ENCODE measurements around the gene CDKAL1.
"Not testable (repeated sequence)": the region's sequence is repeated elsewhere in the genome, so short reads cannot be mapped to it uniquely, and the experiment has no call there.

The CDKAL1 gene

DNA sequence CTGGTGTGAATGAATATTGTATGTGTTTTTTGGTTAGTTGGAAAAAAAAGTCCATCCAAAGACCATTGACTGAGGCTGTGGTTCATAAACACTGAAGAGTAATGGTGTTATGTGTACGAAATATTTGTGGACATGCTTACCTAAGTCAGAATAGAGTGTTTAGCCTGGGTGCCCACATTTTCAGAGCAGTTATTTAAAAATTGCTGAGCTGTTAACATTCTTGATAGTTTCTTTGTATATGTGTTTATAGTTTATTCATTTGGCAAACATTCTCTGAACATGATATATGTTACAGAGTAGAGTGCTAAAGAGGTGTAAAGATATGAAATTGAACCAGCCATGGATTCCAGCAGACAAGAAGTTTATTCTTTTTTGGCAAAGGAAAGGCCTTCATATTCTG is 20.6 kb downstream of the CDKAL1 start:
- no peak for FAIRE-seq

DNA sequence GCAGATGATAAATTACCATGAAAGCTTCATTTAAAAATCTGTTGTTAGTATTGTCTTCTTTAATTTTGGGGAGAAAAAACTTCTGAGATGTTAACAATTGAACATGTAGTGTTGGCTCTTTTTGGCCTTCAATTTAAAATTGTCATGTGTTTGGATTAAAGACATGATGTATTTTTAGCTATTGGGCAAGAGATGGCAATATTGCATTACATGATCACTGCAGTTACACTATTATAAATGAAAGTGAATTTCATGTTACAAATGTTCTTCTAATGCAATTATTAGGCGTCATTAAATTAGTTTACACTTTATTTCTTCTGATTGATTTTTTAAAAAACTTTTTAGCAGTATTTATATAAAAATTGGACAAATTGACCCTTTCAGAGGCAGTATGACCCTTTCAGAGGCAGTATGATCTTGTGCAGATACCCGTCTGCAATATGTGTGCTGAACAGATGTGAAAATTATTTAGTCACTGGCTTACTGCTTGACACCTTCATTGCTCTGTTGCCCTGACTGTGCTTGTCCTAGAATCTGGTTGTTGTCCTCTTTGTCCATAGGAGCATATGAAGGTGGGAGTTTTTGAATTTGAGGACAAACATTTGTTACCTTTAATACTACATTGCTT is 25.8 kb downstream of the CDKAL1 start:
- FAIRE-seq, result peak; percentile 46

DNA sequence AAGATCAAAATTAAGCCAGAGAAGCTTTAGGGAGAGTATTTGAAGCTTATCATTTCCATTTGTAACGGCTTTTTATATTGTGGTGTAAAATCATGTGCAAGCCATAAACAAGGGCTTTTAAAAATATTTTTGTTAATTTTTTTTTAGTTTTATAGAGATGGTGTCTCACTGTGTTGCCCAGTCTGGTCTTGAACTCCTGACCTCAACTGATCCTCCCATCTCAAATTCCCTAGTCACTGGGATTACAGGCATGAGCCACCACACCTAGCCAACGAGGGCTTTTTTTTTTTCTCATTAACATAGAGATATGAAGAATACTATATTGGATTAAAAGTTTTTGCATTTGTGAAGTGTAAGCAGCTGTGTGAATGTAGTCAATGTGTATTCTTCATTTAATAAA is 29.1 kb downstream of the CDKAL1 start:
- FAIRE-seq, result no peak

DNA sequence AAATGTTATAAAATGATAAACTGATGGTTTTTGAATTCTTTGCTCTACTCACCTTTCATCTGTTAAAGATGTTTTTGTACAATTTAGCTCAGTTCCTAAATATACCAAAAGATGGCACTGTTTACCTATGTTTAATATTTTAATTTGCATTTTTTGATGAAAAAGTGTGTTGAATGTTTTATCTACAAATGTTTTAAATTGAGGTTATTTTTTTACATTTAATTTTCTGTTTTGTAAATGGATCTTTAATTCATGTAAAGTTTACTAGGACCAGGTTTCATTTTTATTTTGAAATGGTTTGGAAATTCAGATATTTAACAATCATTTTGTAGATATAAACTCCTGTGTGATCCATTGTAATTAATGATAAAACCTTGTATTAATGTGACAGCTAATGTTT is 30.0 kb downstream of the CDKAL1 start:
- FAIRE-seq, result peak; percentile 98

DNA sequence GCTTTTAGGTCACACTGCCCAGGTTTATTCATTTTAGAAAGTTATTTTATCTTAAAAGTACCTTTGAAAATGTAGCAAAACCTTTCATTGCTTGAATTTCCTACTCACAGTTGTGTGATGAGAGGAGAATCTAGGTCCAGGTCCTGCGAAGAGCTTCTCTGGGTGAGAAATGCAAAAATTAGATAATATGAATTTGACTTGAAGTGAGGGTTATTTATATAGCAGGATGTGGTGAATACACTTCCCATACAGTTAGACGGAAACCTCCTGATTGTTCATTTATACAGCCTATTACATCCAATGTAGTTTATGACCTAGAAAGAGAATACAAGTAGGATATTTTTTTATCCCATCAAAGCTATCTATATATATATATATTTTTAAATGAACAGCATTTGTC is 30.5 kb downstream of the CDKAL1 start:
- FAIRE-seq, result no peak

DNA sequence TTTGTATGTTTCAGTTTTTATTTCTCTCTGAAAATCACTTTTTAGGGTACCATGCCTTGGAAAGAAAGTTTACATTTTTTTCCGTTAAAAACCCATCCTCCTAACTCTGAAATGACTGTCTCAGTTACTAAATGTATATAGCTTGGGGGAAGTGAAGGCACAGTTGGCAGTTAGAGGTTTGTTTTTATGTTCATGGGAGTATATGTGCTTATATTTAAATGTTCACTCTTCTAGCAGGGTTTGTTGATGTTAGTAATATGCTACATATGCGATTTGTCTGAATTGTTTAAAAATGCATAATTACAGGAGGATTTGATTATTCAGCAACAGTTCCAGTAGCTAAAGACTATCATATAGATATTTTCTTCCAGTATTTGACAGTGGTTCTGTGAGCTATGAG is 31.1 kb downstream of the CDKAL1 start:
- FAIRE-seq, result no peak

DNA sequence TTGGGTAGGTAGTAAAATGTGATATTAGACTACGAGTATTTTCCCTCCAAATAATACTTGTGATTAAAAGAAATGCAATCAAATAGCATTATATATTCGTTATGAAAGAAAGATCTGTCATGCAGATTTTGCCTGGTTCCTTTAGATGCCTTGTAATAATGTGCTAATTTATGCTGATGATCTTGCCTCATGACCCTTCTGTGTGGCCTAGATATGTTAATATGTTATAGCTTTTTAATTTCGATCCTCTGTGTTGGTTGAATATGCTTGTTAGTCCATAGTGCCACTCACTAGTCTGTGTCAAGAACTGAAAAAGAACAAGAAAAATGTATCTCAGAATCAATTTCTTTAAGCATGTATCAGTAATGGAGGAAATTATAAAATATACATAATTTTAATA is 31.9 kb downstream of the CDKAL1 start:
- no peak for FAIRE-seq

DNA sequence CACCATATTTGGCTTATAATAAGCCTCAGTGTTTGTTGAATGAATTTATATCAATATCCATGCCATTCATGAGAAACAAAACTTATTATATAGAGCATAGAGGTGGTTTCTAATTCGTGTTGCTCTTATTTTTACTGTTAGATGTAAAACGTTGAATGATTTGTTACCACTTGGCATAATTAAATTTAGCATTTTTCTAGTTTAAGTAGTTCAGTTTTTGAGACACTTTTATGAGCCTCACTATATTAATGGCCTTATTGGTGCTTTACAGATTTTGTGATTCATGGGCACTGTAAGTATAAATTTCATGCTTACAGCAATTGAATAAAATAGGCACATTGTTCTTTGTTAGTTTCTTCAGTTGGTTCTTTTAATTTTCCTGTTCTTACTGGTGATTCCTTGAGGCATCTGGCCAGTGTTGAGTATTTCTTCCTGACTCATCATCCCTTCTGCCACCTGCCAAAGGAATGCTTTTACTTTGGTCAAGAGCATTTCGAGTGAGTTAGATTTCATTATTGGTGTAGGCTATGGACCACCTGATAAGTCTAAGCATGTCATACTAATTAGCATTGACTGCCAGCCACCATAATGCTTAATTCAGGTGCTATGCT is 34.8 kb downstream of the CDKAL1 start:
- FAIRE-seq, result no peak

DNA sequence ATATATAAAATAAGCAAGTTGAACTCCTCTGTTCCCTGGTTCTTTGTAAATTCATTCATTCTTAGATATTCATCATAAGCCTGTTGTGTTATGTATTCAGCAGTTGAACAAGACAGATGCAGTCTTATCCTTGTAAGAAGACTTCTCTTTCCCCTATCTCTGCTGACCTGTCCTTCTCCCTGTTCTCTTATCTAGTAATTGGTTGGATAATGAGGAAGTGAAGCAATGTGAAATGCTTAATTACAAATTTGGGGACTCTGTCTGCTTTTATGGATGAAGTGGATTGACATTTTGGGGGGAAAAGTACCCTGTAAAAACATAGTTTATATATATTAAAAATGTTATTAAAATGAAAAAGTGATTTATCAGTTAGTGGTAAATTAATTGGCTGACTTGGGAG is 37.0 kb downstream of the CDKAL1 start:
- no peak for FAIRE-seq

DNA sequence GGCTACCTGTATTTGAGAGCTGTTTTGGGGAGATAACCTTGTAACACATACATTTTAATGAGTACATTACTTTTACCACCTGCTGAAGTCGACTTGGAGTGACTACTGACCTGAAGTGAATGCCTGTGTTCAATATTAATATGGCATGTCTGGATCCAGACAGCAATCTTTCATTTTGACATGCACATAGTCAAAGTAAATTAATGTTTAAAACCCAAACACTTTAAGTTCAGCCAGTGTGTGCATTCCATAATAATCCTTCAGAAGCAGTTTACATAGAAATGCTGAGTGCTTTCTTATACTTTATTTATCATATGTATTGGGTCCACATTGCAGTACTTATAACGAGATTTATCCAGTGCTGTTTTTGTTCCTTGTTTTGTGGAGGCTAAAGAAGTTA is 38.0 kb downstream of the CDKAL1 start:
- FAIRE-seq, result no peak

DNA sequence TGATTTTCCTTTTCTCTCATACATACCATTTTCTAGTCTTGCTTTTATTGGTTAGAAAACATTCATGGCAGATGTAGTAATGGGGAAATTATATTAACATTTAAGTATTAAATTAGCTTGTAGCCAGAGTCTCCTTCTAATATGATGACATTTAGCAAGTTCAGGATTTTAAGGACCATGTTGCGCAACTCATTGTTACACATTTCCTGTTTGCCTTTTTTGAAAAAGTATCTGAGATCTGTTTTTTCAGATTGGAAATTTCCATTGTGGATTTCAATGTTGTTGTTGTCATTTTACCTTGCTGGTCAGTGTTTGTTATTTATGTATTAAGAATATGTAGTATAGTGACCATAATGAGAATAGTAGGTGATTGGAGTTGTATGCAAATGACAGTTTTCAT is 38.7 kb downstream of the CDKAL1 start:
- FAIRE-seq, result no peak

DNA sequence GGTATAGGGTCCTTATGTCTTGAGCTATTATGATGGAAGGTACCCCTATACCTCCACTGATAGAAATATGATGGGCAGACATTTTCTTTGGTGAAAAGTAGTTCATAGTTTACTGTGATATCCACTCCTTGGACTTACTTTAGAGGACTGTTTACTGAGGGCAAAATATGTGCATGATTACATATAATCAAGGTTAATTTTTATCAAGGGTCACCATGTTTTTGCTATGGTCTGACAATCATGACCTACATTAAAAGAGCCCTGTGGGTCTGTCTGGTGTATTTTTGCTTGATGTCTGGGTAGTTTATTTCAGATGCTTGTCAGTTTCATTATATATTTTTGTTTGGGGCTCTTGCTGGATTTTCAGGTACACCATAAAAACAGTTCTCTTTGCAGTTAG is 40.1 kb downstream of the CDKAL1 start:
- FAIRE-seq, result no peak

DNA sequence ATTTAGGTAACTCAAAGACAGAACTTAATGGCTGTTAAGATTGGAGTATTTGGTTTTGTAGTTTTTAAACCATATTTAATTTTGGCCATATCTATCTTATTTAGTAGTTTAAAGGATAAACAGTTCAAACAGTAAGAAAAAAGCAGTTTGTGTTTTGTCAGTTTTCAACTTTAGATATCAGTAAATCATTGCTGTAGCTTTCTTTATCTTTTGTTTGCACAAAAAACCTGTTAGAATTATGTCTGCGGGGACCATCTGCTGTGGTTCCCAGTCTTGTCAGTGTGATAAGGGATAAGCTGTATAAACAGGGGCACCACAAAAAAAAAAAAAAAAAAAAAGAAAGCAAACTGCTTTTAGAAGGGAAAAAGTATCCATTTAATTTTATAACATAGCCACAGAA is 40.9 kb downstream of the CDKAL1 start:
- no peak for FAIRE-seq

DNA sequence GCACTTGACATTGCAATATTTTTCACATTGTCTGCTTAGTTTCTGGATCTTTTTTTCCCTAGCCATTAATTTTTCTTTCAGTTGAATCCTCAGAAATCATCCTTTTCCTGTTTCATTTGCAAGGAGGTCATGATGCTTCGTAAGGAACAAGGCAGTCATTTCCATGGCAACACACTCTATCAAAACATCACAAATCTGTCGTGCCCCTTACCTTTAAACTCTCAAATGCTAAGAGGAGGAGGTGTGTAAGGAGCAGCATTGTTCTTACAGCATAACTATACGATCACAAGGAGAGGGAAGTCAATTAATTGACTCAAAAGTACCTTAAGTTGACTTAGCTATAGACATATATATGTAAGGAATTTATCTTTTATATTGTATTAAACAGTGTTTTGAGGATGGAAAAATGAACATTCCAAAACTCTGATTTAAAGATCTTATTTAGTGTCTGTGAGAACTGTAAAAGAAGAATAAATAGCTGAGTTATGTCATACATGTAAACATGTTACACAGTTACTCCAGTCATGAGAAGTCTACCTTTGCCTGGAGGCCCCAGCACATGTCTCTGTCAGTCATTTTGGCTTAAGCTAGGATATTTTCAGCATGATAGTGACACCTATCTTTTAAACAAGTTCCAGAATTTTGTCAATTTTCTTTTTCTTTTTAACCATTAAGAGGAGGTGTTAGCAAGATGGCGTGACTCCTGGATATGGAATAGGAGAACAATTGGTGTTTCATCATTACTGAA is 41.6 kb downstream of the CDKAL1 start:
- FAIRE-seq, result no peak

DNA sequence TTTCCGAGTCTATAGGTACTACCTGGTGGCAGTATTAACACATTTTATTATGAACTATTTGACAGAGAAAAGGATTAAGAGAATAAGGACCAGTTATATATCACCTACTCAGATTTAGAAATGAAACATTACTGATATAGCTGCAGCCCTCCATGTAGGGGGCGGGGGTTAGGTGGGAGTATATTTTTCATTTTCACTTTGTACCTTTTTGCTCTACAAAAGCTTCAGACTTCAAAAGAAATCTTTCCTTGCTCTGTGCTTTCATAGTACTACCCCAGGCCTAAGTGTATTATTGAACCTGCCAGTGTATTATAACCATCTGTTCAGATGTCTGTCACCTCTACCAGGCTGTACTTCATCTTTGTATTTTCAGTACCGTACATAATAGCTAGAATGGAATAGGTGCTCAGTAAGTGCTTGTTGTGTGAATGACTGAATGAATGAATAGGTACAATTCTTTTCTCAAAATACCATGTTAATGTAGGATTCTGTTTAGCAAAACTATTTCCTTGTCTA is 43.0 kb downstream of the CDKAL1 start:
- FAIRE-seq, result no peak

DNA sequence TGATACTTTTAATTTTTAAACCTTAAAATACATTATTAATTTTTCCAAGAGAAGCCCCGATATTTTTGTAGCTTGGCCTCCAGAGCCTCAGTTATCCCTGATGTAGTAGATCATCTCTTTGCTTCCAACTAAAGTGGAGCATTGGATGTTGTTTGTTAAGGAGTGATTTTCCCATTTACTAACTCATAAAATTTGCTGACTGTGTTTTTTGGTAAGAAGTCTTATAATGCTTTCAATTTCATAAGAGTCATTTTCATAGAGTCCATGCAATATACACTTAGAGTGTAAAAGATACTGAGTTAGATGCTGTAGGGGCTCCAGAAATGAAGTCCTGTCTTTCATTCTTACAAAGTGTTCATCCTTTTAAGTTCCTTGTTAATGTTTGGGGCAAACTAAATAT is 46.8 kb downstream of the CDKAL1 start:
- no peak for FAIRE-seq

DNA sequence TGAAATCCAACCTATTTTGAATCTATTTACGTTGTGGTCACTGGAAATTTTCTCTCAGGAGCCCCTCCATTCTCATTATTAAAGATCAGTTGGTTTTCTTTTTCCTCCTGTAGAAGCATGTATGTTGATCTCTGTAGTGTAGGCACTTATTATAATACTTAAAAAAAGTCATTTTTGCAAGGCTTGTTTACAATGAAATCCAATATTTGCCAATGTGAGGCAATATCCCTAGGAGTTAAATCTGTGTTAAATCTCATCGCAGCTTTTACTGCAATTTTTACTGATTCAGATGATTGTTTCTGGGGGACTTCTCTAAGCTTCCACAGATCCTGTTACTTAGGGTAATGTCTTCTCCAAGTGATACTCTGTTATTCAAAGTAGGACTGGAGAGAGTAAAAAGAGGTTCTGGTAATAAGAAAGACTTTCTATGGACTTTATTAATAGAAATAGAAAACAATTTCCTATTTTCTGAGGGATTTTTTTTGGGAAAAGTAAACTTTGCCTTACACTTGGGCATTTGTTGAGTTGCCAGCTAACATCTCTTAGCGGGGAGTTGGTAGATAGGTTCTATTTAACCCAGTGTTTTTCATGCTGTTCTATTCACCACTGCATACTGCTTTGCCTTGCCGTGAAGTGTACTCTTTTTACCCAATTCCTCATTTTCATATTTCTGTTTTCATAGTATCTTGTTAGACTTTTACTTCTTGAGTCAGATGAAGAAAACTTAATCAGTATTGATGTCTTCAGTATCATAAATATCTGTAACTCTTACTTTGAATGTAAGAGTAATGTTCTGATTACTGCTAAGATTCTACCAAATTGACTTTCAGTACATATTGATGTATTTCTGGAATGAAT is 48.6 kb downstream of the CDKAL1 start:
- FAIRE-seq, result no peak

DNA sequence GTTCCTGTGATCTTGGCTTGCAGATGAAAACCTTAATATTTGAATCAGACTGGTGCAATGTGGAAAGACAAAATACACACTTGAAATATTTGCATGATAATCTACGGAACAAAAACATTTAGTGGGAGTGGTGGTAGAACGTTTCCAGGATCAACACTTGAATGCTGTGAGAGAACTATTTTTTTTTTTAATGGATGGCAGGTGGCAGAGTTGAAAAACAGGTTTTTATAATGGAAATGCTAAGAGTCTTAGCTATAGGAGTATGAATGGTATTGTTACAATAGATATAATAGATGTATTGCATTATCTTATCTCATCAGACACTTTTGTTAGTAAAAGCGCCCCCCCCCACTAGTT is 49.2 kb downstream of the CDKAL1 start:
- no peak for FAIRE-seq

DNA sequence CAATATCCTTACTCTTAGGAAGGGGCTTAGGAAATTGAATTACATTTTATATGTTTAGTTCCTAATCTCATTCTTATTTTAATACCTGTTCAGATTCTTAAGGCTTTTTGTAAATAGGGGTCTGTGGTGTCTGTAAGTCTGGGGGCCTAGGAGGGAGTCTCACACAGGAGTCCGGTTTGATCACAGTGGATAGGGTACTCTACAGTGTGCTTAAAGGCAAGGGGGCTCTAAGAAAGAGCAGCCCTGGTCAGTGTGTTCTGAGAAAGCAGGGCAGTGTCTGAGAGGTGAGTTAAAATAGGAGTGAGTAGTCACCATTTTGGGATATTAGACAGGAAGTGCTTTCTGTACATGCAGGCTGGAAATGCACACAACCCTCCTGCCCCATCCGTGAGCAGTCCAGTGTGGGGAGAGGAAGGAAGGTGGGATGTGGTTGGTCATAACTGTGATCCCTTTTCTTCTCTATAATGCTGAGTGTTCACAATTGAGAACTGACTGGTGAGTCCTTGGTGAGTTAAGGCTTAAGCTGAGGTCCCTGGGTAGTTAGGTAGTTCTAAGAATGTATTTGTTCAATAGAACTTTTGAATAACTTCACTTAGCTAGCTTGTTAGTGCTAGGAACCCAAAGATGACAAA is 50.0 kb downstream of the CDKAL1 start:
- FAIRE-seq, result no peak

DNA sequence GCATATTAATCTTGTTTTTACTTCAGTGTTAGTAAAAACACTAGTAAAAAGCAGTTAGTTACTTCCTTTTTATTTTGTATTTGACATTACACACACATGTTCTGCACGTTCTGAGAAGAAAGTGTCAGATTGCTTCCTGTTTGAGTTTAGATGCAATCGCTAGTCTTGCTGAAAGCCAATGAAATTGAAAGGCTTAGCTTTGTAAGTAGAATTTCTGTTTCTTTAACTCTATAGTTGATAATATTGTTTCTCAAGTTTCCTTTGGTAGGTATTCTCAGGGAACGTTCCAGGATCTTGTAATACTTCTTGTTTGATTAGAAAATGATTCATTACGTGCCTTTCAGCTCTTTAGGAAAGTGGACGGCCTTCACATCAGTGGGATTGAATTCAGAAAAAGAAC is 55.0 kb downstream of the CDKAL1 start:
- no peak for FAIRE-seq

DNA sequence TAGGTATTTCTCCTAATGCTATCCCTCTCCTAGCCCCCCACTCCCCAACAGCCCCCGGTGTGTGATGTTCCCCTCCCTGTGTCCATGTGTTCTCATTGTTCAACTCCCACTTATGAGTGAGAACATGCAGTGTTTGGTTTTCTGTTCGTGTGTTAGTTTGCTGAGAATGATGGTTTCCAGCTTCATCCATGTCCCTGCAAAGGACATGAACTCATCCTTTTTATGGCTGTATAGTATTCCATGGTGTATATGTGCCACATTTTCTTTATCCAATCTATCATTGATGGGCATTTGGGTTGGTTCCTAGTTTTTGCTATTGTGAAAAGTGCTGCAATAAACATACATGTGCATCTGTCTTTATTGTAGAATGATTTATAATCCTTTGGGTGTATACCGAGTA is 56.2 kb downstream of the CDKAL1 start:
- FAIRE-seq, result not testable (repeated sequence)

DNA sequence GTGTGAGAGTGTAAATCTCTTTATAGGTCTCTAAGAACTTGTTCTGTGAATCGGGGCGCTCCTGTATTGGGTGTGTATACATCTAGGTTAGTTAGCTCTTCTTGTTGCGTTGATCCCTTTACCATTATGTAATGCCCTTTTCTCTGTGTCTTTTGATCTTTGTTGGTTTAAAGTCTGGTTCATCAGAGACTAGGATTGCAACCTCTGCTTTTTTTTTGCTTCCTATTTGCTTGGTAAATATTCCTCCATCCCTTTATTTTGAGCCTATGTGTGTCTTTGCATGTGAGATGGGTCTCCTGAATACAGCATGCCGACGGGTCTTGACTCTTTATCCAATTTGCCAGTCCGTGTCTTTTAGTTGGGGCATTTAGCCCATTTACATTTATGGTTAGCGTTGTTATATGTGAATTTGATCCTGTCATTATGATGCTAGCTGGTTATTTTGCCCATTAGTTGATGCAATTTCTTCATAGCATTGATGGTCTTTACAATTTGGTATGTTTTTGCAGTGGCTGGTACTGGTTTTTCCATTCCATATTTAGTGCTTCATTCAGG is 60.1 kb downstream of the CDKAL1 start:
- not testable (repeated sequence) for FAIRE-seq
